ENCODE results near the gene LGR5.

Gene LGR5

DNA sequence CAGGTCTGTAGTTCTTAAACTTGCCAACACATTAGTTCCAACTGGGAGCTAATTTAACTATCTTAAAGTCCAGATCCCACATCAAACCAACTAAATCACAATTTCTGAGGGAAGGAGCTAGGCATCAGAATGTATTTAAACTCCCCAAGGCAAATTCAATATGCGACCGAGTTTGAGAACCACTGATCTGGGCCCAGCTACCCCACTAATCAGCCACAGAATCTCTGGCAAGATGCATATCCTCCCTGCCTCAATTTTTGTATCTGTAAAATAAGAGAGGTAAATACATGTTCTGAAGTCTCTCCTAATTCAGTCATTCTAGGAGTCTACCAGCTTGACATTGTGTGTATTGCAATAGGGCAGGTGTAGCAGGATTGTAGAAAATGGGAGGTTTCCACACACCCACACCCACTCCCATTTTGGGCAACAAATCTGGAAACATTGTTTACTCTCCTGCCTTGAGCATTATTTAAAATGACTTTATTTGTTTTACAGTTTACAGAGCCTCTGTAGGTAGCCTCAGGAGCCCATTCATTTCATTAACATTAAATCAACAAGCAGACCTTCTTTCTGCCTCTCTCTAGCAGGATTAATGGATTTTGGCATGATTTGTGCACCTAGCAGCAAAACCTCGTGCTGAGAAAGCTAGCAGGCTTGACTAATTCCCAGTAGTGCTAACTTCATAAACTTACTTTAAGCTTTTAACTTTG is 15.6 kb downstream of the LGR5 start:
- H3K4me3 ChIP-seq (ENCODE audit: low read depth, low read length): no peak overlapping the region
- in situ Hi-C loops (cut with HindIII; ENCODE audit: low sequenced_read_pairs): no loop called here
- TF ChIP-seq, protein P1, sequence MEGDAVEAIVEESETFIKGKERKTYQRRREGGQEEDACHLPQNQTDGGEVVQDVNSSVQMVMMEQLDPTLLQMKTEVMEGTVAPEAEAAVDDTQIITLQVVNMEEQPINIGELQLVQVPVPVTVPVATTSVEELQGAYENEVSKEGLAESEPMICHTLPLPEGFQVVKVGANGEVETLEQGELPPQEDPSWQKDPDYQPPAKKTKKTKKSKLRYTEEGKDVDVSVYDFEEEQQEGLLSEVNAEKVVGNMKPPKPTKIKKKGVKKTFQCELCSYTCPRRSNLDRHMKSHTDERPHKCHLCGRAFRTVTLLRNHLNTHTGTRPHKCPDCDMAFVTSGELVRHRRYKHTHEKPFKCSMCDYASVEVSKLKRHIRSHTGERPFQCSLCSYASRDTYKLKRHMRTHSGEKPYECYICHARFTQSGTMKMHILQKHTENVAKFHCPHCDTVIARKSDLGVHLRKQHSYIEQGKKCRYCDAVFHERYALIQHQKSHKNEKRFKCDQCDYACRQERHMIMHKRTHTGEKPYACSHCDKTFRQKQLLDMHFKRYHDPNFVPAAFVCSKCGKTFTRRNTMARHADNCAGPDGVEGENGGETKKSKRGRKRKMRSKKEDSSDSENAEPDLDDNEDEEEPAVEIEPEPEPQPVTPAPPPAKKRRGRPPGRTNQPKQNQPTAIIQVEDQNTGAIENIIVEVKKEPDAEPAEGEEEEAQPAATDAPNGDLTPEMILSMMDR (IDR thresholded peaks at IDR 0.05; ENCODE audit: low read depth, low read length, missing control alignments): no peak
- DNase-seq (ENCODE audit: low read depth): no peak

DNA sequence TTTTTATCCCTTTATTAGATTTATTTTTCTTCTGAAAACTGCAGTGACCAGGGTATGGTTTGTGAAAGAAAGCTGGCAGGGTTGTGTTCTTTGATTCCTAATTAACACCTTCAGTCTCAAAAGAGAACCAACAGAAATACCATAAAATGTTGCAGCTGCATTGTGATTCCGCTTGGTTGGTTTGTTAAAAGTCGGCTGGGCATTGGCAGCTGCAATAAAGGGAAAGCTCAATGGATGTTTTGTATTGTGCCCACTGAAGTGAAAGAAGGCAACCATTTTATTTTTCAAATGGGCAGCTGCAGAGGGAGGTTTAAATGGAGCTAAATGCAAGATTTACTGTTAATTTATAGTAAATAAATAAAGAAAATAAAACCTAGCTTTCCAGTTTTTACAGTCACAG is 16.7 kb downstream of the LGR5 start:
- TF ChIP-seq, protein P1 (IDR thresholded peaks at IDR 0.05; ENCODE audit: low read depth, low read length, missing control alignments): no peak
- DNase-seq (ENCODE audit: low read depth): no peak
- in situ Hi-C loops (cut with HindIII; ENCODE audit: low sequenced_read_pairs): no loop called here
- no peak overlapping the region for H3K4me3 ChIP-seq (ENCODE audit: low read depth, low read length)

DNA sequence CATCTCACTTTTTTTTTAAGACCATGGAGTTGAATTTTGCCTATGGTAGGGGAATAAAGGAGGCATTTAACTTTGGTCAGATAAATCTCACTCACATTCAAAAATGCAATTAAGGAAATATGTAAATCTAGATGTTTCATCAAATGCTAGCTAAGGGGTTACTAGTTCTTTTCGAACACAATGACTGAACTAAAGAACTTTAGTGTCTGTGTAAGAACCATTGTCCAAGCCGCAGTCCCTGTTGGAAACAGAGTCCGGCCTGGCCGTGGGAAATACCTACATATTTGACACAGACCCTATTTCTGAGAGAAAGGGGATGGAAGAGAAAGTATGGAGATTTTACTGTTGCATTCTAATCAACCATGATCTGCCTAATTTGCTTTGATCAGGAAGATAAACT is 17.4 kb downstream of the LGR5 start:
- in situ Hi-C loops (cut with HindIII; ENCODE audit: low sequenced_read_pairs): no loop called here
- no peak for DNase-seq (ENCODE audit: low read depth)
- TF ChIP-seq, protein P1 (IDR thresholded peaks at IDR 0.05; ENCODE audit: low read depth, low read length, missing control alignments): no peak
- no peak overlapping the region for H3K4me3 ChIP-seq (ENCODE audit: low read depth, low read length)

DNA sequence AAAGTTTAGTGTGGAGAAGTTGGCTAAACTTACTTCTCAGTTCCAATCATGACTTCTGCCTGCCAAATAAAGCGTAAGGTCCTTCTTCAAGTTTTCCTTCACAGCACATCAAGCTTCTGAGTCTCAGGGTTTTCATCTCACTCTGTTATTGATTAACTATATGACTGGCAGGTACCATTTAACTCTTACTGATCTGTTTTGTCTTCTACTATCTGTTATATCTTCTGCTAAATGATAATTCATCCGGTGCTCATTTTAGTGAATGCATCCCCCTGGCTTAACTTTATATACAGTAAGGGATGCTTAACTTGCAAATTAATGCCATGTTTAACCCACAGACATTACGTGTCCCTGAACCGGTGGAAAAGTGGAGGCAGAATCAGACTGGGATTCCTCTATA is 20.7 kb downstream of the LGR5 start:
- TF ChIP-seq, protein P1 (IDR thresholded peaks at IDR 0.05; ENCODE audit: low read depth, low read length, missing control alignments): no peak
- in situ Hi-C loops (cut with HindIII; ENCODE audit: low sequenced_read_pairs): no loop called here
- no peak overlapping the region for H3K4me3 ChIP-seq (ENCODE audit: low read depth, low read length)
- no peak for DNase-seq (ENCODE audit: low read depth)

DNA sequence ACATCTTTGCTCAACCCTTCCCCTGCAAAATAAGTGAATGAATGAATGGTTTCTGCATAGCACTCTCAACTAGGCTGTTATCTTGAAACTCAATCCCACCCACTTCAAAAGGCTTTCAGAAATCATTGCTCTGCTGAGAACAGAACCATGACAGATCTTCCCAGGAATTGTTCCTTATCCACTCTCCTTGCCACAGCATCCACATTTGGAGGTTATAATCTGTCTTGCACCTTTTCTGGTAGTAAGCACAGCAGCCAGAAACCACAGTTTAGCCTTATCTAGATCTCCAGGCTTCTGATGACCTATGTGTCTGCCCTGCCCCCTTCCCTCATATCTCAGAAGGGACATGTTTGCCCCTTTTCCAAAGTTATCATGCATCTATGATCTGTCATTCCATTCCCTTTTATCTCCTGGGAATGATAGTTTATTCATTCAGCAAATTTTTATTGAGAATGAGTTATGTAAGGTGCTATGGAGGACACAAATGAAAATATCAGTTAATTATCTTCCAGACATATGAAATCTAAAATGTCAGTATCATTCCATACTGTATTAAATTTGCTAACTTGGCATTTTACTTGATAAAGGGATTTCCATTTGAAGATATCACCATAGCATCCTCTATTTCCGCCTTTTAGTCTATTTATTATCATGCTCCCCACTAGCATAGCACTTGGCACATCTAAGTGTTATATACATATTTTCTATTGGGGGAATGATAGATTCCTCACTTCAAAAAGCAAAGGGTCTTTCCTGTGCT is 21.4 kb downstream of the LGR5 start:
- in situ Hi-C loops (cut with HindIII; ENCODE audit: low sequenced_read_pairs): no loop called here
- TF ChIP-seq, protein P1 (IDR thresholded peaks at IDR 0.05; ENCODE audit: low read depth, low read length, missing control alignments): no peak
- no peak for DNase-seq (ENCODE audit: low read depth)
- no peak overlapping the region for H3K4me3 ChIP-seq (ENCODE audit: low read depth, low read length)

DNA sequence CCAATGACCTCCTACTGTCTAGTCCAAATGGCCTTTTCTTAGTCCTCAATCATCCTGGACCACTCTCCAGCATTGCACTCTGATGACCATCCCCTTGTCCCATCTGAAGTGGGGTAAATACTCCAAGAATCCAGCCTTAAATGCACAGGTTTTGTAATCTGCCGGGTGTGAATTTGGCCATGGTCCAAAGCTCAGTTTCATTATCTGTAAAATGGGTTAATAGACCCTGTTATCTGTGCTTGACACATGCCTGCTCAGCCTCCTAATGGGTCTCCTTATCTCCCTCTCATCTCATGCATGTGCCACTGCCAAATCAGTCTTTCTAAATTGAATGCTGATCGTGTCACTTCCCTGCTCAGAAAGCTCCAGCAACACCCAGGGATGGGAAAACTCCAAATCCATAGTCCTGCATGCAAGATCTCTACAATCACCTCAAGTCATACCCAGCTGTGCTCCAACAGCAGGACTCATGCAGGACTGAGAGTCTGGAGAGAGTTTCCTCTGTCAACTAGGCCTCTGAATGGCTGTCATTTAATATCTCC is 22.3 kb downstream of the LGR5 start:
- TF ChIP-seq, protein P1 (IDR thresholded peaks at IDR 0.05; ENCODE audit: low read depth, low read length, missing control alignments): no peak
- DNase-seq (ENCODE audit: low read depth): no peak
- H3K4me3 ChIP-seq (ENCODE audit: low read depth, low read length): no peak overlapping the region
- in situ Hi-C loops (cut with HindIII; ENCODE audit: low sequenced_read_pairs): no loop called here

All from astrocyte of the cerebellum (primary cell).